HCT116 (cell line): ENCODE data around the gene NHLH1.

Source experiments
- CTCF ChIP-seq, 3 experiments: fragments of 200-600 bp in 1 of 3; sonication (generic) in 1 of 3; IDR thresholded peaks in 2 of 3; conservative IDR thresholded peaks in 1 of 3; 2 replicates each; pipeline ENCODE4 v1.5.1; 2012 to 2017; ENCODE audit warnings: low read depth in 2 of 3, low read length in 2 of 3, antibody characterized with exemption in 1 of 3, borderline replicate concordance in 1 of 3, control low read depth in 1 of 3, mild to moderate bottlenecking in 1 of 3, mixed read lengths in 1 of 3, mixed run types in 1 of 3, moderate library complexity in 1 of 3; ENCODE audit not compliant: insufficient read depth in 1 of 3
- ELF1 ChIP-seq: IDR thresholded peaks from 2 replicates; pipeline ENCODE4 v1.6.1; 2012; ENCODE audit warnings: low read depth, borderline replicate concordance
- EZH2phosphoT487 ChIP-seq: fragments of 200-600 bp; IDR thresholded peaks from 2 replicates; pipeline ENCODE4 v1.6.1; 2018; ENCODE audit warnings: antibody characterized with exemption, borderline replicate concordance
- JUND ChIP-seq: IDR thresholded peaks from 2 replicates; pipeline ENCODE4 v1.6.1; 2012
- POLR2A ChIP-seq: IDR thresholded peaks from 2 replicates; pipeline ENCODE4 v1.7.0; 2011; ENCODE audit warnings: borderline replicate concordance; ENCODE audit not compliant: insufficient read depth, insufficient read length; ENCODE audit errors: extremely low read depth
- POLR2AphosphoS5 ChIP-seq: IDR thresholded peaks from 2 replicates; pipeline ENCODE4 v1.6.1; 2011; ENCODE audit warnings: mild to moderate bottlenecking, low read depth, low read length, moderate library complexity
- TF ChIP-seq, protein P1 (sequence below): IDR thresholded peaks from 2 replicates; pipeline ENCODE4 v1.6.1; 2012

DNA sequence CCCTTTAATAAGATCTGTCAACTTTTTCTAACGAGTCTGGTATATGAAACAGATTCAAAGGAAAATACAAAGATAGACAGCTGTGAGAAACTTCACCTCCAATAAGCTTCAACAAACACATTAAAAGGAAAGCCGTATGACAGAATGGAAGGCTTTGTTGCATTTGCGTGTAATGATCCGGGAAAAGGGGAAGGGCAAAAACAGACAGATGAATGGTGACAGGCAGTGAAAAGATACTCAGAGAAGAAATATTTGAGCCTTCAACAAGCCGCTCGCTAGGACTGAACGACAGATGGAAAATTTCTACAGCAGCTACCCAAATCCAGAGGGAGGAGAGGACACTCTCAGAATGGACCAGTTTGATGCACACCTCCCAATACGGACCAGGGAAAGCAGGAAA lies 38.7 kb upstream of the NHLH1 start:
- no peak for TF ChIP-seq ELF1
- no peak for TF ChIP-seq JUND
- no peak for TF ChIP-seq POLR2A
- no peak for TF ChIP-seq EZH2phosphoT487
- TF ChIP-seq CTCF (IDR thresholded peaks at IDR 0.05 in 2 of 3, conservative IDR thresholded peaks at IDR 0.05 in 1 of 3; ENCODE audit: borderline replicate concordance in 1 of 3, insufficient read depth in 1 of 3, low read depth in 2 of 3, low read length in 2 of 3), result no peak
- TF ChIP-seq POLR2AphosphoS5, result no peak
- TF ChIP-seq, protein P1, sequence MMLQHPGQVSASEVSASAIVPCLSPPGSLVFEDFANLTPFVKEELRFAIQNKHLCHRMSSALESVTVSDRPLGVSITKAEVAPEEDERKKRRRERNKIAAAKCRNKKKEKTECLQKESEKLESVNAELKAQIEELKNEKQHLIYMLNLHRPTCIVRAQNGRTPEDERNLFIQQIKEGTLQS, result no peak
